ENCODE measurements around the gene LAMA3.

The LAMA3 gene

GRCh38 chr18:23872701-23873550 lies 183.7 kb downstream of the LAMA3 start:
- no peak for DNase-seq (ENCODE audit: low spot score)
- TF ChIP-seq, protein P1, sequence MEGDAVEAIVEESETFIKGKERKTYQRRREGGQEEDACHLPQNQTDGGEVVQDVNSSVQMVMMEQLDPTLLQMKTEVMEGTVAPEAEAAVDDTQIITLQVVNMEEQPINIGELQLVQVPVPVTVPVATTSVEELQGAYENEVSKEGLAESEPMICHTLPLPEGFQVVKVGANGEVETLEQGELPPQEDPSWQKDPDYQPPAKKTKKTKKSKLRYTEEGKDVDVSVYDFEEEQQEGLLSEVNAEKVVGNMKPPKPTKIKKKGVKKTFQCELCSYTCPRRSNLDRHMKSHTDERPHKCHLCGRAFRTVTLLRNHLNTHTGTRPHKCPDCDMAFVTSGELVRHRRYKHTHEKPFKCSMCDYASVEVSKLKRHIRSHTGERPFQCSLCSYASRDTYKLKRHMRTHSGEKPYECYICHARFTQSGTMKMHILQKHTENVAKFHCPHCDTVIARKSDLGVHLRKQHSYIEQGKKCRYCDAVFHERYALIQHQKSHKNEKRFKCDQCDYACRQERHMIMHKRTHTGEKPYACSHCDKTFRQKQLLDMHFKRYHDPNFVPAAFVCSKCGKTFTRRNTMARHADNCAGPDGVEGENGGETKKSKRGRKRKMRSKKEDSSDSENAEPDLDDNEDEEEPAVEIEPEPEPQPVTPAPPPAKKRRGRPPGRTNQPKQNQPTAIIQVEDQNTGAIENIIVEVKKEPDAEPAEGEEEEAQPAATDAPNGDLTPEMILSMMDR (IDR thresholded peaks at IDR 0.05; ENCODE audit: extremely low read depth, missing control alignments): no peak

- no peak for DNase-seq (ENCODE audit: low spot score)
- TF ChIP-seq, protein P1 (IDR thresholded peaks at IDR 0.05; ENCODE audit: extremely low read depth, missing control alignments): no peak
Measured at GRCh38 chr18:23875966-23876895, 187.0 kb downstream of the LAMA3 start.

- TF ChIP-seq, protein P1 (IDR thresholded peaks at IDR 0.05; ENCODE audit: extremely low read depth, missing control alignments): no peak
- no peak for DNase-seq (ENCODE audit: low spot score)
Measured at GRCh38 chr18:23876921-23877320, 187.7 kb downstream of the LAMA3 start.

- DNase-seq (ENCODE audit: low spot score): no peak
- TF ChIP-seq, protein P1 (IDR thresholded peaks at IDR 0.05; ENCODE audit: extremely low read depth, missing control alignments): no peak
Measured at GRCh38 chr18:23877371-23877770, 188.1 kb downstream of the LAMA3 start.

- no peak for DNase-seq (ENCODE audit: low spot score)
- TF ChIP-seq, protein P1 (IDR thresholded peaks at IDR 0.05; ENCODE audit: extremely low read depth, missing control alignments): no peak
Measured at GRCh38 chr18:23878336-23878900, 189.2 kb downstream of the LAMA3 start.

DNA sequence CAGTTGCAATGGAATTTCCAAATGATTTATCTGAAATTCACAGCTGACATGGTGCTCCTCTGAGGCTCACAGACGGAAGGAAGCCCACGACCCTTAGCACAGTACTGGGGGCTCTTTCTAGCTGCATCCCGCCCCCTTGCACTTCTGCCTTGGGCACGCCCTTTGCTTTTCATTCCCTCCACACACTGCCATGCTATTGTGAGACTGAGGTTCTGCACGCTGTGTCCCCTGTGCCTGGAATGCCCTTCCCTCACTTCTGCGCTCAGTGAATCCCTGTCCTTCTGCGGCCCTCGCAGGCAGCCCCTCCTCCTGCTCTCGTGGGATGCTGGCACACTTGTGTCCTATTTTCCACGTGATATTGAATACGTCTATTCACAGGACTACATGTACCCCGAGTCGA lies 189.9 kb downstream of the LAMA3 start:
- TF ChIP-seq, protein P1 (IDR thresholded peaks at IDR 0.05; ENCODE audit: extremely low read depth, missing control alignments): no peak
- DNase-seq (ENCODE audit: low spot score): no peak
